PC-9 (cell line): ENCODE data around the gene STAG1. TPM values are rescaled to one million over a fixed set of nuclear protein-coding genes. Genes with fewer than 3 reads are reported as not detected.
"Not testable (repeated sequence)": the region's sequence is repeated elsewhere in the genome, so short reads cannot be mapped to it uniquely, and the experiment has no call there.

ENCODE experiments used
- BruUV-seq: library from RNA; stranded (reverse); fragments of 400-500 nt; replicated peaks from 2 replicates; lab custom pipeline; 2021; lab: Mats Ljungman, UMichigan
- CTCF ChIA-PET: fragments of 300-600 bp; sonication (Branson Sonifier 250); formaldehyde crosslinking; loops from one replicate; lab custom pipeline; 2022; ENCODE audit warnings: antibody characterized with exemption; lab: Charles Lee
- POLR2A ChIA-PET: fragments of 300-600 bp; sonication (Branson Sonifier 250); formaldehyde crosslinking; loops from one replicate; lab custom pipeline; 2022; ENCODE audit warnings: antibody characterized with exemption; ENCODE audit not compliant: unreplicated experiment; lab: Charles Lee
- DNase-seq, 2 experiments: peaks; one replicate each; pipeline versions ENCODE4 v3.0.0 to v3.0.0-alpha.2; 2015 to 2022; ENCODE audit warnings: mixed read lengths in 1 of 2
- H2AFZ ChIP-seq: fragments of 200-600 bp; sonication (generic); 2 replicates; pipeline ENCODE4 v1.8.1; 2017; ENCODE audit warnings: antibody characterized with exemption
- H3F3A ChIP-seq: fragments of 200-600 bp; sonication (generic); 2 replicates; pipeline ENCODE4 v1.8.1; 2017; ENCODE audit warnings: antibody characterized with exemption, mild to moderate bottlenecking, low read depth; ENCODE audit not compliant: insufficient read depth
- H3K27ac ChIP-seq: fragments of 200-600 bp; sonication (generic); 2 replicates; pipeline ENCODE4 v1.6.1; 2016; ENCODE audit warnings: mixed run types
- H3K27me3 ChIP-seq: fragments of 200-600 bp; sonication (generic); 2 replicates; pipeline ENCODE4 v1.6.1; 2016; ENCODE audit warnings: low read depth, mixed run types; ENCODE audit not compliant: insufficient read depth
- H3K36me3 ChIP-seq: fragments of 200-600 bp; sonication (generic); 2 replicates; pipeline ENCODE4 v1.6.1; 2016; ENCODE audit warnings: low read depth, mixed run types
- H3K4me1 ChIP-seq: fragments of 200-600 bp; sonication (generic); replicated peaks from 2 replicates; pipeline ENCODE4 v1.6.1; 2016; ENCODE audit warnings: mixed run types; ENCODE audit not compliant: insufficient read depth
- H3K4me2 ChIP-seq: fragments of 200-600 bp; sonication (generic); 2 replicates; pipeline ENCODE4 v1.6.1; 2017; ENCODE audit warnings: mixed run types
- H3K4me3 ChIP-seq: fragments of 200-600 bp; sonication (generic); 2 replicates; pipeline ENCODE4 v1.6.1; 2016; ENCODE audit warnings: mixed run types
- H3K79me2 ChIP-seq: fragments of 200-600 bp; sonication (generic); 2 replicates; pipeline ENCODE4 v1.6.1; 2017; ENCODE audit warnings: low read depth, mixed run types
- H3K9me2 ChIP-seq: fragments of 200-600 bp; sonication (generic); 2 replicates; pipeline ENCODE4 v1.8.1; 2017; ENCODE audit warnings: mild to moderate bottlenecking; ENCODE audit not compliant: insufficient read depth
- H3K9me3 ChIP-seq: fragments of 200-600 bp; sonication (generic); 2 replicates; pipeline ENCODE4 v1.8.1; 2016; ENCODE audit warnings: low read depth; ENCODE audit not compliant: insufficient read depth
- H4K20me1 ChIP-seq: fragments of 200-600 bp; sonication (generic); 2 replicates; pipeline ENCODE4 v1.8.1; 2017; ENCODE audit not compliant: insufficient read depth
- CTCF ChIP-seq: fragments of 200-600 bp; sonication (generic); conservative IDR thresholded peaks from 2 replicates; pipeline ENCODE4 v1.6.1; 2017; ENCODE audit warnings: mixed run types, antibody characterized with exemption, mild to moderate bottlenecking, moderate library complexity
- EZH2 ChIP-seq: fragments of 200-600 bp; sonication (generic); IDR thresholded peaks from 2 replicates; pipeline ENCODE4 v1.8.0; 2017; ENCODE audit warnings: antibody characterized with exemption, low read depth
- intact Hi-C: fragments of 100-400 bp; cut with micrococcal nuclease; formaldehyde crosslinking; loops from one replicate; pipeline ENCODE4 v1.10.0; 2022; ENCODE audit not compliant: unreplicated experiment
- total RNA-seq: library from RNA; stranded (reverse); gene quantifications from 2 replicates; pipeline ENCODE4 v1.2.3, GENCODE V29; 2021

The STAG1 gene
- total RNA-seq, 1 experiment from 2014 or later, result 39.3 TPM

GRCh38 chr3:136650461-136650860 is 101.7 kb downstream of the STAG1 start:
- BruUV-seq, result no TSS peak
- Histone ChIP-seq H2AFZ (no peak overlapping the region), H3K4me2 (no peak overlapping the region), H3K4me1 (no peaks in the 10 kb centered on the region), H3K36me3 (no peaks in the 10 kb centered on the region), H3F3A (no peaks in the 10 kb centered on the region), H3K9me2 (no peaks in the 10 kb centered on the region), H3K4me3 (no peak overlapping the region), H3K27ac (no peak overlapping the region), H3K27me3 (no peaks in the 10 kb centered on the region), H3K79me2 (peaks cover 55% of the 10 kb centered on the region), H3K9me3 (peaks cover 16% of the 10 kb centered on the region), H4K20me1 (no peaks in the 10 kb centered on the region)
- ChIA-PET POLR2A (interaction anchor here (0.7 kb wide), 1 partner anchor 20 kb away, joined by 3 read pairs; no protein-coding TSS in a partner anchor), CTCF (no interaction called here)
- no peak for DNase-seq
- intact Hi-C loops, result no loop called here
- no peak for TF ChIP-seq EZH2
- no peak for TF ChIP-seq CTCF

- no peaks in the 10 kb centered on the region for H3K4me1 ChIP-seq
- no peaks in the 10 kb centered on the region; the same call in 1 of the 2 replicates for H4K20me1 ChIP-seq
- H3K79me2 ChIP-seq, result peaks cover 12% of the 10 kb centered on the region
- no TSS peak for BruUV-seq
- POLR2A ChIA-PET, result no interaction called here
- H3K27me3 ChIP-seq, result no peaks in the 10 kb centered on the region
- intact Hi-C loops, result no loop called here
- no peaks in the 10 kb centered on the region for H3K9me3 ChIP-seq
- no peak for DNase-seq
- TF ChIP-seq CTCF (no peak), EZH2 (no peak)
- H3F3A ChIP-seq, result no peaks in the 10 kb centered on the region
- H3K36me3 ChIP-seq, result no peaks in the 10 kb centered on the region
- CTCF ChIA-PET, result no interaction called here
- no peak overlapping the region for H3K4me3 ChIP-seq
- no peak overlapping the region for H3K4me2 ChIP-seq
- H3K9me2 ChIP-seq, result no peaks in the 10 kb centered on the region
- H3K27ac ChIP-seq, result no peak overlapping the region
- H2AFZ ChIP-seq, result no peak overlapping the region
Observed at GRCh38 chr3:136645915-136646314, 106.3 kb downstream of the STAG1 start.

- BruUV-seq, result no TSS peak
- ChIA-PET CTCF (no interaction called here), POLR2A (no interaction called here)
- TF ChIP-seq CTCF, result no peak
- TF ChIP-seq EZH2, result no peak
- intact Hi-C loops, result no loop called here
- Histone ChIP-seq H3K27me3 (no peaks in the 10 kb centered on the region), H3K4me3 (no peak overlapping the region), H4K20me1 (no peaks in the 10 kb centered on the region; the same call in 1 of the 2 replicates), H3K9me3 (no peaks in the 10 kb centered on the region), H3F3A (no peaks in the 10 kb centered on the region), H3K4me1 (no peaks in the 10 kb centered on the region), H3K79me2 (peaks cover 14% of the 10 kb centered on the region), H3K27ac (no peak overlapping the region), H3K36me3 (no peaks in the 10 kb centered on the region), H2AFZ (no peak overlapping the region), H3K4me2 (no peak overlapping the region), H3K9me2 (no peaks in the 10 kb centered on the region)
- no peak for DNase-seq
Observed at GRCh38 chr3:136644212-136644611, 108.0 kb downstream of the STAG1 start.

GRCh38 chr3:136643380-136643779 is 108.8 kb downstream of the STAG1 start:
- H3K27ac ChIP-seq, H2AFZ ChIP-seq, H3K9me3 ChIP-seq, H3K27me3 ChIP-seq, H4K20me1 ChIP-seq, DNase-seq, BruUV-seq, H3K9me2 ChIP-seq, H3F3A ChIP-seq, H3K4me2 ChIP-seq, POLR2A ChIA-PET, intact Hi-C loops, CTCF ChIA-PET, H3K4me3 ChIP-seq, H3K36me3 ChIP-seq, H3K4me1 ChIP-seq: not testable (repeated sequence)
- H3K79me2 ChIP-seq, result peaks cover 22% of the 10 kb centered on the region
